GM19395 (cell line): ENCODE data around the gene PARD3.

Experiments used
- ATAC-seq: cut with Tn5 transposase; IDR thresholded peaks from one replicate; pipeline ENCODE4 v1.9.1; 2021; ENCODE audit warnings: mild to moderate bottlenecking, moderate library complexity; ENCODE audit not compliant: unreplicated experiment

PARD3 gene

DNA sequence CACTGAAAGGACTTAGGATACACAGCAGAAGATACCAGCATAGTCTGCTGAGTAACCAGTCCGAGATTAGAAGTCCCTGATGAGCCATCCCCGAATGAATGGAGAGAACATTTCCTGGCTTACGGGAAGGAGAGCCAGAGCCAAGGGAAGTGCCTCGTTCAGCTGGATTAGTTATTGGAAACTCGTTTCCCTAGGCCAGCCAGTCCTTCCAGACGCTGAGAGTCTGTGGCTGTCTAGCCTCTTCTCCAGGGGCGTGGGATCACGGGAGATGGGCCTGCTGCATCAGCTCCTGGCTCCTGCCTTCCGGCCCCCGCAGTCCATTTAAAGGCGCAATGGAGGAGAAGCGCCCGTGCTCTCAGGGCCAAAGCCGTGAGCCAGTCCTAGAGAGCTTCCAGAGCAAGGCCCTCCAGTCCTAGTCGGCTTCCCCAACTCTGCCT lies 712.8 kb downstream of the PARD3 start:
- ATAC-seq: no peak

DNA sequence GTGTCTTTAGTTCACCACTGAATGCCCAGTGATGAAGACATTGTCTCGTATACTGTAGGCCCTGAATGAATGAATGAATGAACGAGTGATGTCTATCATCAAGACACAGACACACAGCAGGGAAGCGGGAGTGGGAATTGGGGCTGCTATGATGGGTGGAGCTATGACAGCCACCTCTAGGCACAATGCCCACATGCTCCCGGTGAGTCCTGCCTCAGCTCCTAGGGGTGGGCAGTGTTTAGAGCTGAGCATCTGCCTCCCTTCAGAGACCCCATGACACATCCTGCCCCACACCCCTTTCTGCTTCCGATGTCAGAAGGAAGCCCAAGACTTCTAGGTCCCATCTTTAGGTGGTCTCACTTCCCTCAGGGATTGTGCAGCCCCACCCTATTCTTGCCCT lies 714.1 kb downstream of the PARD3 start:
- ATAC-seq: no peak

DNA sequence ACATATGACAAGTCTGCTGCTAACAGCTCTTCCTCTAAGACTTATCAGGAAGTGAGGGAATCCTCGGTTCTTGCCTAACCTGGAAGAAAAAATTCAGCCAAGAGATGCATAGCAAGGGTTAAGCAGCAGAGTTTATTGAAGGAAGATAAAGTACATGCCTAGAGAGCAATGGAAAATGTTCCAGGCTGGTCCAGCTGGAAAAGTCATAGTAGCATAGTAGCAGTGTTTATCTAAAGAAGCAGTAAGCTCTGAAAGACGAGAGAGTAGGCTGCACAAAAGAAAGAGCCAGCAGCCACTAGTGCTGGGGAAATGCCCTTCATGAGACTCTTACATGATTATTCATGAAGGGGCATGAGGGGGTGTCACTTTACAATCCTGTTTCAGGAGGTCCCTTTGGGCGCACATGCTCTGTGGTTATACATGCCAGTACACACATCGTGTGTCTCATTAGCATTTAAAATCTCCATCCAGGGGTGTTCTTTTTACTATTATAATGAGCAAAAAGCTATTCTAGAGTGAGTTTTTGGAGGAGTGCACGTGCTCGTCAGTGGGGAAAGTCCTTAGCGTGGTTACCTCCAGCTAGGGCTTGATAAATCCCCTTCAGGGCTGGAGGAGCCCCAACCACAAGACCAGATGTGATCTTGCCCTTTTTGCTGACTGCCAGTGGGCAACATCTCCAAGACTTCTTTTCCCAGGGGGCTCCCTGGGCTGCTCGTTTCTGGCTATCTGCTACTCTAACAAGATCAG lies 716.1 kb downstream of the PARD3 start:
- ATAC-seq: no peak

DNA sequence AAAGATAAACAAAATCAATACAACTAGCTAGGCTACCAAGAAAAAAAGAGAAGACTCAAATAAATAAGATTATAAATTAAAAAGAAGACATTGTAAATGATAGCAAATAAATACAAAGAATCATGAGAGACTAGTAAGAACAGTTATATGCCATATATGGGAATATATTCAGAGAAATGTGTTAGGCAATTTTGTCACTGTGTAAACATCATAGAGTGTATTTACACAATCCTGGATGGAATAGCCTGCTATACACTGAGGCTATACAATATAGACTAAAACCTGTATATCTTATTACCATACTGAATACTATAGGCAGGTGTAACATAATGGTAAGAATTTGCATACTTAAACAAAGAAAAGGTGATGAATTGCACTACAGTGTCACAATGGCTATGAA lies 717.4 kb downstream of the PARD3 start:
- ATAC-seq: no peak

DNA sequence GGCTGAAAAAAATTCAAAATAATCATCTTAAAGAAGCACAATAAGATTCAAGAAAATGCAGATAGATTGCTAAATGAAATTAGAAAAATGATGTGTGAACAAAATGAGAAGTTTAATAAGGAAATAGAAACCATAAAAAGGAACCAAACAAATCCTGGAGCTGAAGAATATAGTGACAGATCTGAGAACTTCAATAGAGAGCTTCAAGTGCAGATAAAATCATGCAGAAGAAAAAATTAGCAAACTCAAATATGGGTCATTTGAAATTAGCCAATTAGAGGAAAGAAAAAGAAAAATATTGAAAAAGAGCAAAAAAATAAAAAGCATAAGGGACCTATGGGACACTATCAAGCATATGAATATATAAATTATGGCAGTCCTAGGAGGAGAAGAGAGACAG lies 720.1 kb downstream of the PARD3 start:
- ATAC-seq: no peak

DNA sequence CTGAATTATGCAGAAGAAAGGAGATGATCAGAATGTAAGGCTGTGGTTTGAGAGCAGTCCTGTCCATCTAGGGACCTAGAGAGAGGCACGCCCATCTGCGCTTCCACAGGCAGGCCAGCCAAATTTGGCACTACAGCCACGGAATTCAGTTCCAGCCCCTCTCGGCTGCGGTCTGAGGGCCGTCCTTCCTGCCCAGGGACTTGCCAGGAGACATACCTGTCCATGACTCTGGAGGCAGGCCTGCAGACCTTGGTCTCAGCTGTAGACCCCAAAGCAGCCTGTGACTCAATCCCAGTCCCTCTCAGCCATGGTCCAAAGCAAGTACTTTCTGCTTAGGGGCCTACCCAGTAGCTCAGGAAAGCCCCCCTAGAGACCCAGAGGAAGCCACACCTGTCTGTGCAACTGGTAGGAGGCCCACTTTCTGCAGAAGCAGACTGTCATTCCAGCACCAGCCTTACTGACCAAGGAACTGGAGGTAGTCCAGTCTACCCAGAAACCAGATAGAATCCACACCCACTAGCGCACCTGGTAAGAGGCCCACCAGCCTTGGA lies 720.9 kb downstream of the PARD3 start:
- no peak for ATAC-seq

DNA sequence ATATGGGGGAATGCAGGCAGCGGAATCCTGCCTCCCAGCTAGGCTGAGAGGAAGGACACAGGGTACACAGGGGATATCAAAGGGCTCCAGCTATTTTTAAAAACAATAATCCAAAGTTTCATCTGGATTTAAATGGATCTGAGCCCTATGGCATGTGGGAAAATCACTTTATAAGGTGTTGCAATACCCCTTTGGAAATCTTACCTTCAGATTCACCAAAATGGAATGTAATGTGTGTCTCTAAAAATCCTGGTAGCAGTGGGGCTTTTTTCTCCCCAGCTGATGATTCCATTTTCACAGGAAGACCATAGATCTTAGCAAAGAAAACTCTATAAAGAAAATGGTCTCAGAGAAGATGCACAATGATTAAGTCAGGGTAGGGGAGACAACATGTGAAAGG lies 722.2 kb downstream of the PARD3 start:
- ATAC-seq: no peak

DNA sequence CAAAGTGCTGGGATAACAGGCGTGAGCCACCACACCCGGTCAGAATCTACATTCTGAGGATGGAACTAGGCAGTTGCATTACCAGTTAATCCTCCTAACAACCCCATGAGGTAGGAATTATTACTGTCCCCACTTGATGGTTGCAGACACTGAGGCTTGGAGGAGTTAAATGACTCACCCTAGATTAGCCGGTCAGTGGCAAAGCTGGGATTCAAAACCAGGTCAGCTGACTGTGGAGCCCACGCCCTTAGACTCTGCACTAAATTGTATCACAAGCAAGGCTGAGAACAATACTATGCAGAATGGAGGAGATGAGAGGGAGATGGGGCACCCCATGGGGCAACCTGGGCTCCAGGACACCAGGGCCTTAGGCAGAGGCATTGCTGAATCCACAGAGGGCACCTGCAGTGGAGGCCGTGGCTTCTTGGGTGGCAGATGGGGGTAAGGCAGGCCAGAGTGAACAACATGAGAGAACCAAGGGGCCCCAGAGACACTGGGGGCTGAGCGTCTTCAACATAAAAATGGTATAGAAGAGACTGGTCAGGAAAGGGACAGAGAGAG lies 723.4 kb downstream of the PARD3 start:
- no peak for ATAC-seq

DNA sequence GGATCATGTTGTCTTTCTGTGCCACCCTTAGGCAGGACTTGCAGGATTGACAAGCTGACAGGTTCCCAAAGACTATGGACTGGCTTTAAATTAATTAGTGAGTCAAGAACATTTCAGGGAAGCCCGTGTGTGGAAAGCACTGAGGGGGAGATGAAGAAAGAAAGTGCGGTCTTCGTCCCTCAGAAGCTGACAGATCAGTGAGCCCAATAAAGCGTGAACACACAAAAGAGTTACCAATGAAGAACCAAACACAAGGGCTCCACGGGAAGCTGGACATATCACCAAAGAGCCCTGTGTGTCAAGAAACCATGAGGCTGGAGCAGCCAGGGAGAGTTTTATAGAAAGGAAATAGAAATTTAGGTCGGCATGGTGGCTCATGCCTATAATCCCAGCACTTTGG lies 725.8 kb downstream of the PARD3 start:
- ATAC-seq: no peak

DNA sequence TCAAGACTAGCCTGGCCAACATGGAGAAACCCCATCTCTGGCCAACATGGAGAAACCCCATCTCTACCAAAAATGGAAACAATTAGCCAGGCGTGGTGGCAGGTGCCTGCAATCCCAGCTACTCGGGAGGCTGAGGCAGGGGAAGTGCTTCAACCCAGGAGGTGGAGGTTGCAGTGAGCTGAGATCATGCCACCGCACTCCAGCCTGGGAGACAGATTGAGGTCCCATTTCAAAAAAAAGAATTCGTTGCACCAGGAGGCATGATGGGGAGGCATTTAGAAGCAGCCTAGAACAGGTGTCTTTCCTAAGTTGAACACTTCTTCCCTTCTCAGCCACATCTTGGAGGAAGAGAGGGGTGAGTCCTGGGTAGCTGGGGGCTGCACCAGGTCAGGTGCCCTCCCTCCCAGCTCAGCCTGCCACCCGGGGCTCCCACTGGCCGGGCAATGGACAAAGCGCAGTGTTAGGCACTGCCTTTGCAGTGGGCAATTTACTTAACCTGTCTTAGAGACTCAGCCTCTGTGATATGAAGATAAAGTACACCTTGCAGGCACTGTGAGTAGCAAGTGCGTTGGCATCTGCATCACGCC lies 726.8 kb downstream of the PARD3 start:
- no peak for ATAC-seq

DNA sequence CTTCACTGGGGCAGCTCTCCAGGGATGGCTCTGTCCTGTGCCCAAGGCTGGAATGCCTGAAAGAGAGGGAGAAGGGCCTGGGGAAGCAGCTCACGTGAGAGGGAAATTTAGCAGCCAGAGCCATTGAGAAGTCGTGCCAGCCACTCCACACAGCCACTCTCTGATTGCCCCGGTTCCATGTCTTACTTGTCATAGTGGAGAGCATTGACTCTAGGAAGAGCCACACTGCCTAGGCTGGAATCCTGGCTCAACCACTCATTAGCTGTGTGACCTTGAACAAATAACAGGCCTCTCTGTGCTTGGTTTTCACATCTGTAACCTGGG lies 728.0 kb downstream of the PARD3 start:
- no peak for ATAC-seq

DNA sequence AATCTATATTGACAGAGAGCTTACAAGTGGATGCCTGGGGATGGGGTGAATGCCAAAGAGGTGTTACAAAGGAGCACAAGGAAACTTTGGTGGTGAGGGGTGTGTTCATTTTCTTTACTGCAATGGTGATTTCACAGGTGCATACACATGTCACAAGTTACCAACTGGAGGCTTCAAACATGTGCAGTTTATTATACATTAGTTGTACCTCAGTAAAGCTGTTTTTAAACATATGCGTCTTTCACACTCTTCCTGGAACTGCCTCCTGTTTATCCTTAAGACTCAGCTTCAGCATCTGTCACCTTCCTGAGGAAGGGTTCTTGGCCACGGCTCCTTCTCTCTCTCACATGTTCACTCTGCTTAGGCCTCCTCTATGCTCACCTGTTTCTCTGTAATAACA lies 731.5 kb downstream of the PARD3 start:
- no peak for ATAC-seq

DNA sequence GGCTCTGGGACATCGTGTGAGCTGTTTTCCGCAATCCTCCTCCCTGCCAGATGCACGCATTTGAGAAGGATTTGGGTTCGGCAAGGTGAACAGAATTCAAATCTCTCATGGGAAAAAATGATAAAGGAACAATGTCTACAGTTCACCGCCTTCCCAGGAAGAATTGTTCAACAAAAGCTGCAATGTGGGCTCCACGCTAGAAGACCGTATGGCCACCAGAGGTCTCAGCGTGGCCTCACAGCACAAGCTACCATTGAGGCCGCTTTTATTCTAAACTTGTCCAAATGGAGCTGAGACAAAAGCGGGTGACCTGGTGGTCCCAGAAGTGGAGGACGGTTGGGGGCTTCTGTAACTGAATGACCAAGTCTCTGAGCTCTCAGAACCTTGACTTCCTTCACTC lies 733.1 kb downstream of the PARD3 start:
- no peak for ATAC-seq

DNA sequence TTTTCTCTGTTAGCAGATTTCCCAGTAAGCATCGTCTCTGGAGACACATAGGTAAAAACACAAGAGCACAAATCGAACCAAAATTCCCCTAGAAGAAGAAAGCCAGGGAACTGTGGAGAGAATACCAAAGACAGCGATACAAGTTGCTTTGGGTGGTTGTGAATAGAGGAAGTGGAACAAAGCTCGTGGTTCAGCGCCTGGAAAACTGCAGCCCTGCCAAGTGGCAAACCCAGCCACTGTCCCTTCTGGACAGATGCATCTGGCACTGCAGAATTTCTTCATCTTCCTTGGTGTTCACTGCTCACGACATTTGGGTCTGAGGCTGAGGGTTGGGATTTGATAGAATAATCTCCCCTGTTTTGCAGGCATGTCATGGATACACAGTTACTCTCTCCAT lies 733.8 kb downstream of the PARD3 start:
- ATAC-seq: no peak

DNA sequence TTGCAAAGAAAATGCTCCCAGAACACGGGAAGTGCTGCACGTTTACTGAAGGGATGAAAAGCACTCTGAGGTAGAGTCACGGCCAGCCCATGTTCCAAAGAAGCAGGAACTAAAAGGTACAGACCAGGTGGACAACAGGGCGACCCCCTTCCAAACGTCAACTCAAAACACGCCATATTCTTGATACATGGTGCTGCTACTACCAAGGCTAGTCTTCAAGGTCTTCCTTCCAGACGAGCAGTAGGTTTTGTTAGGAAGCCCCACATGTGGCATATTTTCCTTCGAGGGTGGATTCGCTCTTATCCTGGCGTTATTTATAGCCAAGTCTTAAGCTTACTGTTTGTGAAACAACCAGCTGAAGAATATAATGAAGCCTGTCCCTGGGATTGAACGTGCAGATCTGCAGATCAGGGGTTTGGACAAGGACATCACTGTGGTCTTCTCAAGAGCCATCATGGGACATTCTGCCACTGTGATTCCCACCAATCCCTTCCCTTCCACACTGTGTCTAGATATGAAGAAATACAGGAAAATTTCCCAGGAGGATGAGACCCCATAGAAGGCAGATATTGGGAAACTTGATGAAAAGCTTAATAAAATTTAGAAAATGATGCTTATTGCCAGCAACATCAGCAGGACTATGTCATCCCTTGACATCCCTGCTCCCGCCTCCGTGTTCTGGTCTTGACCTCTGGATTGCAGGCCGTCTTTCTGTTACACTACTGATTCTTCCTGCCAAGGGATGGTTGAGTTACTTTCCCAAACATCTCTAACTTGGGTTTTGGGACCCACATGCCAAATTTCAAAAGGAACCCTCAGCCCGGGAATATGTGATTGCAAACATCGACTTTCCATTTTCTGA lies 734.4 kb downstream of the PARD3 start:
- ATAC-seq: no peak

DNA sequence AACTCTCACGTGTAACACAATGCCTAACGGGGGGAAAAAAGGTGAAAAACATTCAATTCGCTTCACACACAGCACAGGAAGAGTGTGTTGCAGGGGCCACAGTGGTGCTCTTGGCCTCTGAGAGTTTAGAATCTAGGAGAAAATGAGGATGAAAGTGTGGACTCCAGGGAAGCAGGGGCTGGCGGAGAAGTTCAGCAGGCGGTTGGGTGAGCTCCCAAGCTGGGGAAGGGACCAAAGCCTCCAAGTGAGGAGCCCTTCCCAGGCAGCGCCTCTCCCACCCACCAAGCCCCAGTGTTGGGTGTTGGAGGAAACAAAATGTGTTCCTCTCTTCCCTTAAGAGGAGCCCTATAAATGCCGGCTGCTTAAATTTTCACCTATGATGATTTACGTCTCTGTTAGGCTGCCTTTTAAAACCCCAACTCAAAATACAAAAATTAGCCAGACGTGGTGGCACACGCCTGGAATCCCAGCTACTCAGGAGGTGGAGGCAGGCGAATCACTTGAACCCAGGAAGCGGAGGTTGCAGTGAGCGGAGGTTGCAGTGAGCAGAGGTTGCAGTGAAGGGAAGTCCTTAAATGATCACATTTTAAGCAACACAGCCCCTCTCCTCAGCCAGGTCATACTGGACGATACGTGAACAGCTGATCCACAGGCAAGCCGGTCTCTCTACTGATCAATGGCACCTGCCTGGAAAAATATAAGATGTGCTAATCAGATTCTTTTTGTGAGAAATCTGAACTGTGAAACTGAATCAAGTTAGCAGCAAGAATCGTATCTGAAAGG lies 735.2 kb downstream of the PARD3 start:
- ATAC-seq: no peak

DNA sequence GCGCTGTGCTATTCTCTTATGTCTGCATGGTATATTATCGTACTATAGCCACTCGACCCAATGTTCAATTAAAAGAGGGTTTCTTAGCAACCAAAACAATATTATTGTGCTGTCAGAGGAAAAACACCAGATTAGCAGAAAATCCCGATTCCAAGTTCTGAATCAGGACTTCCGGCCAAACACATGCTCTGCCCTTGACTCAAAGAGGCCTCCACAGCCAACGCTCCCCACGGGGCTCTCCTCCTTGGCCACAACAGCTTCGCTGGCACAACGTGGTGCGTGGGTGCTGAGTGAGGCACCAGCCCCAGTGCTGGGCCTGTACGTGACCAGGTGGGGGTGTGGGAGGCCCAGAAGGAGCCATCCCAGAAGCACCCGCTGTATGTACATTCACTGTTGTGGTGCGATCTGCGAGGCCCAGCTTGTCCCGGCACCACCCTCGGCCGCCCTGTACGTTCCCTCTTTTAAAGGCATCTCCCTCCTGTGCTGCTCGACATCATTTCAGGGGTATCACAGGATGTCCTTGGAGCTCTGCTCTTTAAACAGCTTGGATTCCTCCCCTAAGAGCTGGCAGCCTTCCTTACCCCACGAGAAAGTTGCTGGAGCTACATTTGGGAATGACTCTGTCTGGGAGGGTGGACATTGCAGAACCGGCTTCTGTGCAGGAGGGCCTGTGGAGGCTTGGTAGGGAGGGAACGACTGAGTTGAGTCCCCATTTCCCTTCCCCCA lies 736.2 kb downstream of the PARD3 start:
- ATAC-seq: no peak

DNA sequence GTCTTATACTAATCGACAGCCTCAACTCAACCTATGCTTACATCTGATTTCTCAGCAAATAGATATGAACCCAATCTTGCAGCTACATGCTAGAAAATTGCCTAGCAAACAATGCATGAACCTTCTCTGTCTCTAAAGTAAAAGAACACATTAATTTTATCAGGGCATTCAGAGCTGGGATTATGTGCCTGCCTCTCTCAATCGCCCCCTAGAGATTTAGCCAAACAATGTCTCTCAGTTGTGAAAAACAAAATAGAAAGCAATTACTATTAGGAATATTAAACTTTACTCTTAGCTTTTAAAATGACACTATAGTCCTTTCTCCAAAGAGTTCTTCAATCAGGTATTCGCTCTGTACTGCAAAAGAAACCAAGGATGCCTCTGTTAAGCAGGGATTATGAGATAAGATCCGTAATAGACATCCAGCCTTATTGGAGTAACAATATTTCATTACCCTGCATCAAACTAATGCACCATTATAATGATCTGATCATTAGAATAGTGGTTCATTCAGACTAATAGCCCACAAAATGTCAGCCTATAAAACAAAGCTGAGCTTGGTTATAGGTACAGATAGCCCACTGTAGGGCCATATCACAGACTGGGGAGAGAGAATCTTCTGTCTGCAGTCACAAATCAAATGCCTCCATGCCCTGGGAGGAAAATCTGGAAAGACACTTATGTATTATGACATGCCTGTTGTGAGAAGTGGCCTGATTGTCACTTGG lies 736.9 kb downstream of the PARD3 start:
- ATAC-seq: no peak

DNA sequence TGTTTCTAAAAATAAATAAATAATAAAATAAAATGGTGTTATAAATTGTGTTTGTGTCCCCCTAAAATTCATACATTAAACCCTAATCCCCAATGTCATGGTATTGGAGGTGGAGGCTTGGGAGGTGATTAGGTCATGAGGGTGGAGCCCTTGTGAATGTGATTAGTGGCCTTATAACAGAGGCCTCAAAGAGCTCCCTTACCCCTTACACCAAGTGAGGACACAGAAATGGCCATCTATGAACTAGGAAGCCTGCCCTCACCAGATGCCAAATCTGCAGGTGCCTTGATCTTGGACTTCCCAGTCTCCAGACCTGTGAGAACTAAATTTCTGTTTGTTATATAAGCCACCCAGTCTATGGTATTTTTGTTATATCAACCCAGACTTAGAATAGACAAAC lies 738.7 kb downstream of the PARD3 start:
- no peak for ATAC-seq
